Medulla oblongata (tissue), 1 donor: Measurements from ENCODE around the gene KIF18B.
A peak's percentile ranks its signal among the peaks of the same experiment; 100 is the strongest.

ENCODE experiments used
- DNase-seq: peaks from one replicate; pipeline ENCODE4 v3.0.0-alpha.2; 2015; ENCODE audit errors: extremely low spot score

Gene KIF18B

DNA sequence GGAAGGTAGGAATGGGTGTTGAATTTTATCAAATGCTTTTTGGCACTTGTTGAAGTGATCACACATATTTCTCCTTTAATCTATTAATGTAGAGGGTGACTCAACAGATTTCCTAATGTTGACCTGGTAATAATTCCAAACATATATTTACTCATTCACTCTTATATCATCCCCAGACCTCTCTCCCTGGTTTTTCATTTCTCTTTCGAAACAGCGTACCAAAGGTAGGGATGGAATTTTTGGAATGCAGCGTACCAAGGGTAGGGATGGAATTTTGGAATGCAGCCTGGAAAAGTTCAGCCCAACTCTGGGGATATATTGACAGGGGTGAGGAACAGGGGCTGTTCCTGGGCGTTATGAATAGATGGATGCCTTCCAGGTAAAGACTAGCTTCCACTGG, 7.3 kb downstream of the KIF18B start:
- DNase-seq: no peak

DNA sequence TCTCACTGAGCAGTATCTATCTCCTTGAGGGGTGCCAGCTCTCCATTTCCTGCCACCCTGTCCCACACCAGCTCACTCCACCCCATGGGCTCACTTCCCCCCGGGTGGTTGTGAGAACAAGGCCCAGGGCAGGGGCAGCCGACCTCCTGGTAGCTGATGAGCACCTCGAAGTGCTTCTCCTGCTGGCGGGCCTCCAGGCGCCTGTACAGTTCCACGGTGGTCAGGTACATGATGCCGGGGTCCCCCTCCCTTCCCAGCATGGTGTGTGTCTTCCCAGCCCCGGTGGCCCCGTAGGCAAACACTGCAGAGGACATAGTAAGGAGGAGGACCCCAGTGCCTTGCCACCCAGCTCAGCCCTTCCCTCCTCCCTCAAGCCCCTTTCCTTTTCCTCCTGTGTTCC, 12.5 kb downstream of the KIF18B start:
- DNase-seq: no peak

DNA sequence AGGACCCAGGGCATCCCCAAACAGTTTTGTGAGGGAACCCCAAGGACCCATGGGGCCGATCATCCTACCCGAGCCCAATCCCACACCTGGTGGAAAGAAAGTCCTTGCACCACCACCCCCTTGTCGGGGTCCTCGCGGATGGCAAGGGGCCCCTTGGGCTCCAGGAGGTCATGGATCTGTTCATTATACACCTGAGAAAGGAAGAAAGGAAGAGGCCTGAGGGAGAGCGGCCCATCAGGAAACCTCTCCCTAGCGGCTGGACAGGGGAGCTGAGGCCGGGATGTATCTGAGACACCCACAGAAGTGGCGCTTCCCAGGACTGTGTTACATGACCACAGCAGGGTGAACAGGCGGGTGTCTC, 12.8 kb downstream of the KIF18B start:
- DNase-seq: no peak

DNA sequence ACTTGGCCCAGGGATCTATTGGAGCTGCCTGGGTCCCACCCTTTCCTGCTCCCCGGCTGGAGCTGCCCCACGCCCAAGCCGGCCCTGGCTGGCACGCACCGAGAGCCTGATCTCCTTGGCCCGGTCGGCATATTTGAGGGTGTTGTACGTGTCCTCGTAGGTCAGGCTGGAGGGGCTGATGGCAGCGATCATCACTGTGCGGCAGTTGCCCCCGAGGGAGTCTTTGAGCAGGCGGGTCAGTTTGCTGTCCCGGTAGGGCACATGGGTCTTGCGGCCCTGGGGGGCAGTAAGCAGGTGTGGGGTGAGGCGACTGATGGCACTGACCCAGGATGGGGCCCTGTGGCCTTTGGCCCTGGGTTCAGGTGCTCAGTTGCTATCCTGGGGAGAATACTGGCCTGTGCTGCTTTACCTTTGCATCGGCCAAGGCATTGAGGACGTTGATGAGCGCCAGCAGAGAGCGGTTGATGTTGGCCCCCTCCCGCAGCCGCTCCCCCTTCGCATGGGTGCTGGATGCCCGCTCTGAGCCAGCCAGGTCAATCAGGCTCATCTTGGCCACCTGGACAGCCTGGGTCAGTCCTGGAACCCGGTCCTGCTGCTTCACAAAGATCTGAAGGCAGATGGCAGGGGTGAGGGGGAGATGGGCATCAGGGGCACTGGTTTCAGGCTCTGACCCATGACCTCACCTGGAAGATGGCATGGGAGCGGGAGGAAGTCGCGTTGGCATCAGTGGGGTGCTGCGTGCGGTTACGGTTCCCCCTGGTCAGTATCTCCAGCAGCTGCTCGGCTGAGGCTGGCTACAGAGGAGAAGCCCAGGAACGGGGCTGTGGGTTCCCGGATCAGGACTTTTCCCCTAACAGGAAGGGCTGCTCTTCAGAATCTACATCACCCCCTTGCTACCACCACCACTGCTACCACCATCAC, 13.5 kb downstream of the KIF18B start:
- DNase-seq: no peak

DNA sequence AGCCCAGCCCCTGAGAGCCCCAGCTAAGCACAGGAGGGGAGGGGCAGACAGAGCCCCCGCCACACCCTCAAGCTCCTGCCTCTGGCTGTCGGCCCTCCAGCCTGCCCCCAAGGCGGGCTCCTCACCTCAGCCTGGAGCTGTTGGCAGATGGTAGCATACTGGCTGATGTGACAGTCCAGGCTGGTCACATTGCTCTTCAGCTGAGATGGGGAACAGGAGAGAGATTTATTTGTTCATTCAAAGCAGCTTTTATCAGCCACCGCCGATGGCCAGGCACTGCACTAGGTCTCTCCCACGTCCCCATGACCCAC, 14.8 kb downstream of the KIF18B start:
- no peak for DNase-seq

DNA sequence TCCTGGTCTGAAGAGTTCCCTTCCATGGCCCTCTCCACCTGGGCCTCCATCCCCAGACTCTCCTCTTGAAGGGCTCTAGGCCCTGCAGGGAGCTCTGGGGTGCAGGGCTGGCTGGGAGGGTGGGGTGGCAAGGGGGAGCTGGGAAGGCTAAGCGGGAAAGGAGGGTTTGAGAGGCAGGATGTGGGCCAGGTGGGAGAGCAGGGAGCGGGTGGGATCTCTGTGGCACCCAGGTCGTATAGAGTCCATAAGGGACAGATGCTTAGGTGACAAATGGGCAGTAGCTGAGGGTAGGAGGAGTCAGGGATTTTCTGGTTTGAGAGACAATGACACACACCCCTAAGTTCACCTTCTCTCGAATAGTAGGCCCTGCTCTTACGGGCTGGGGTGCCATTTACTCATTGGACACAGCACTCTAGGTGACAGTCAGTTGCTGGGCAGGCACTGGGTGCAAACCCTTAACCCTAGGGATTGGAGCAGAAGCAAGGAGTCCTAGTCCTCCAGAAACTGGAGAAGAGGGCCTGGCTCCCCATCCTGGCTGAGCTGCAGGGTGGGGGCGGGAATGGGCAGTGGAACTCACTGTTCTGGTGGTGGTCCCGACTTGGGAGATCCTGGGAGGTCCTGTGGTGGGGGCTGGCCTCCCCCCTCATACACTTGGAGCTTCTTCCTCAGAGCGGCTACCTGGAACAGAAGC, 15.3 kb downstream of the KIF18B start:
- DNase-seq: no peak

DNA sequence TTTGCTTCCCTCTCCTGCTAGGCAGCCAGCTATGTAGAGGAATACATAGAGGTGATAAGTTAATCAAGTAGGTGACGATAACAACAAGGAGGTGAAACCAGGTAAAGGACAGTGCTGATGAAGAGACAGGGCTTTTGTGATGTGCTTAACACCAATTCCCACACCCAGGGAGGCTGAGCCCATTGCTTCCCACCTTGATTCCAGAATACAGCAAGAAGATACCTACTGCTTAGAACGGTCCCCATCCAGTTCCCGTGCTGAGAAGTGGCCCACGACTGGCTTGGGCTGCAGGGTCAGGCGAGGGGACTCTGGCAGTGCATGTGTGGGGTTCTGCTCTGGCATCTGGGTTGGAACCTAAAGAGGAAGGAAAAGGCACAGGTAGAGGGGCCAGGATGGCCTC, 16.2 kb downstream of the KIF18B start:
- no peak for DNase-seq

DNA sequence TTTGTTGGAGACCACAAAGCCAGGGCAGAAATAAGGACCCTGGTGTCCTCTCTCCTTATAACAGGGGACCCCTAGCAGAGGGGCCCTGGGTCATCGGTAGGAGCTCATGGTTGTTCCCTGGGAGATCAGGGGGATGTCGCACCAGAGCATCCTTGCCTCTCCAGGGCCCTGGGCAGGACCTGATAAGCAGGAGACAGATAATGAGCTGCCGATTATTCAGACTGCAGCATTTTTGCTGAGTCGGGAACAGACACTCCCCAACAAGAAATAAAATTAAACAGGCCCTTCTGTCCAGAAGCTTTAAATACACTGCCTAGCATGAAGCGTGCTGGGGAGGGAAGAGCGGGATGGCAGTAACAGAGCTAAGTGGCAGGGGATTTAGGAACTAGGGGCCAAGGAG, 16.9 kb downstream of the KIF18B start:
- no peak for DNase-seq

DNA sequence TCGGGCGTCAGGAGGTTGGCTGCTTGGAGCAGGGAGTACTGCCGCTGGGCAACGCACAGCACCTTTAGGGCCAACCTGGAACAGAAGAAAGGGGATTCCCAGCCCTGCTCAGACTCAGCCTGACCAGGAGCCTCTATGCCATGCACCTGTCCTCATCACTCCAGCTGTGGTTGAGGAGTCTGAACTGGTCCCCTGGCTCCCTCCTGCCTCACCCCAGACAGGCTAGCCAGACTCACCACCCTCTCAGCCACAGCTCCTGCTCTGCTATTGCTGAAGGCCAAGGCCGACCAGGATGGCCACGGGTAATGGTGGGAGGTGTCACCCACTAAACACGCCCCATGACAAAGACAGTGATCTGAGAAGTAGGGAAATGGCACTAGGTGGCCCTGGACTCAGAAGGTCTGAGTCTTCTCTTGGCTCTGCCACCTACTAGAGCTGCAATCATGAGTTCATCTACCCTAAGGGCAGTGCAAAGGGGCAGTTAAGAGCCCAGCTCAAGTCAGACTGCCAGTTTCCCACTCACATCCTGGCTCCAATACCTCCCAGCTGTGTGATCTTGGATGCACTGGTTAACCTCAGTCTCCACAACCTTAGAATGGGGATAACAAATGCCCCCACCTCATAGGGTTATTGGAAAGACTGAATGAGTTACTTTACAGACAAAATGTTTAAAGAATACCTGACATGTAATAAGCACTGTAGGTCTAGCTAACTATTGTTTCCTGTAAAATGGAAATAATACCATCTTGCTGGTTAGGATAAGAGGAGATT, 18.4 kb downstream of the KIF18B start:
- no peak for DNase-seq

DNA sequence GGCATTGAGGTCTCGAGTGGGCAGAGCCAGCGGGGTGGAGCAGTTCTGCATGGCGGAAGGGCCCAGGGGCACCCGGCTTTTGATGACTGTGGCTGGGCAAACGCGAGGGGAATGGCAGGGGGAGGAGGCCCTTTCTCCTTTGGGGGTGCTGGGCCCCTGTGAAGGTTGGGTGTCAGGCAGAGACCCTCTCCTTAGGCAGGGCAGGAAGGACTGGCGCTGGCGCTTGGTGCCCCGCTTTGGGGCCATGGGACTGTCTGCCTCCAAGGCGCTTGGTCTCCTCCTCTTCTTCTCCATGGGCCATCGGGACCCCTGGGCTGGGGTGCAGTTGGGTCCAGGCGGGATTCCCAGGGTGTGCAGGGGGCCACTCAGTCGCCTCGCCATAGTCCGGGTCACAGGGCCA, 19.4 kb downstream of the KIF18B start:
- no peak for DNase-seq

DNA sequence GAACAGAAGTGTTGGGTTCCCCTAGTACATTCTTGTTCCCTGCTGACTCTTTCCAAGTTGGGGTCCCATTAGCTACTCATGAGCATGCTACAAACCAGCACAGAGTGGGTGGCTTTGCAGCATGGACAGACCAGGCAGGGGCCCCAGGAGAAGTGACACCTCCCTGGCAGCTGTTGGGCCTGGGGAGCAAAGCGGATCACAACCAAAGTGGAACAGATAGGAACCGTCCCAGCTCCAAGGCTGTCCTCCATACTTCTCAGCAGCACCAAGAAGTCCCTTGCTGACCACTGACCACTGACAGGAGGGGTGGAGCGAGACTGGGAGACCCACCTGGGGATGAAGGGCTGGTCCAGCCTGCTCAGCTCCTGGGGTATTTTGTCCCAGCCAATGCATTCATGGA, 19.9 kb downstream of the KIF18B start:
- no peak for DNase-seq

DNA sequence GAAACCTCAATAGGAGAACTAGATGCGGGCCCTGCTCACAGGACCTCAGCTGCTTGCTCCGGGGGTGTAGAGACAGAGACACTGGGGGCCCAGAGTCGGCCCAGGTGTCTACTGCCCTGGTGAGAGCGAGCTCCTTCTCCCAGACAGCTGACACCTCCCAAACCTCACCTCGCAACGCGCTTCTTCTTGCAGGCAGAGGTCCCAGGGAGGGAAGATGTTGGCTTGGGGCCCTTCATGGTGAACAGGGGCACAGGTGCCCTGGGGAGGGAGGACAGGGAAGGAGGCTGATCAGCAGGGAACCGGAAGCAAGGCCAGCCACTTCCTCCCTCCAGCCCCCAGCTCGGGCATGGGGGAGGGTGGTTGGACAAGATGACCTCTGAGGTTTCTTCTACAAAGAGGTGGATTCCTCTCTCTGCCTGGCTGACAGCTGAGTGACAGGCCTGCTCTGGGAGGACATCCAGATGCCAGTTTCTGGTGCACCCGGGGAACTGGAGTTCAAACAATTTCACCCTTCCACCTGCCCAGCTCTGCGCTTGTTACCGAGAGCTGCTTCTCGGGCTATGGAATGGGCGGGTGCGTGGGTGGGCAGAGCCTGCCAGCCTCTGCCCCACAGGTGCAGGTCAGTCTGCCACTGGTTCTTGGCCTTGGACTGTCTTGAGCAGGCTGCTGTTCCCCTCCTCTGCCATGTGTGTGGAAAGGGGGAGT, 20.6 kb downstream of the KIF18B start:
- no peak for DNase-seq

DNA sequence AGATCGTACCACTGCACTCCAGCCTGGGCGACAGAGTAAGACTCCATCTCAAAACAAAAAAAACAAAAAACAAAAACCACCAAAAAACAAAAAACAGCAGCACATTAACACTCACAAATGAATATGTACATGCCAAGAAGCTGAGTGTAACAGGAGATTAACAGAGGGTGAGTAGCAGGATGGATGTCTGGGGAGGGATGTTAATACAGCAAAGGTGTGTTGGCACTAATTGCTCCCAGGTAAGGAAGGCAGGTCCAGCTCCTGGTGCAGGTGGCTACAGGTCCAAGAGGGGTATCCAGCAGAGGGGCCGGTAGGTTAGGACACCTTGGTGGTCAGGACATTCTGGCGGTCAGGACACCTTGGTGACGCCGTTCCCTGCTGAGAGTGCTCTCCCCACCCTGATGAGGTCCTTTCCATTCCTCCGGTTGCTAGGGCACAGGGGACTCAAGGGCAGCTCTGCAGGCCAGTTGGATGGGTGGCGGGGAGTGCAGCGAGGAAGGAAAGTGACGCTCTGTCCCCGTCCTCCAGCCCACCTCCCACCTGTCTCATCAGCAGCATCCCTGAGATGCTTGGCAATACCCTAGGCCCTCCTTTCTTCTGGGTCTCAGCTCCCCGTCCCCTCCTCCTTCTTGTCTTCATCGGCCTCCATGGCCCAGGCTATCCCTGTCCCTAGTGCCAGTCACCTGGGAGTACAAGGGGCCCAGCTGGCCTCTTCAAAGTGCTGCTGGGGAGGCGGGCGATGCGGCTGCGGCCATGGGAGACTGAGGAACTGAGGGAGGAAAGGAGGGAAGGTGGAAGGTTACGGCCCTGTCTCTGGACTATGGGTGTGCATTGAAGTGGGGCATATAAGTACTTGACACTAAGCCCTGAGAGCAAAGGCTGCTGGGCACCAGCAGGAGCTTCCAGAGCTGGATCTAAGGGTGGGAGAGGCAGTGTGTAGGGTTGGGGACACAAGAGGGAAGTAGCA, 21.6 kb downstream of the KIF18B start:
- DNase-seq: no peak

DNA sequence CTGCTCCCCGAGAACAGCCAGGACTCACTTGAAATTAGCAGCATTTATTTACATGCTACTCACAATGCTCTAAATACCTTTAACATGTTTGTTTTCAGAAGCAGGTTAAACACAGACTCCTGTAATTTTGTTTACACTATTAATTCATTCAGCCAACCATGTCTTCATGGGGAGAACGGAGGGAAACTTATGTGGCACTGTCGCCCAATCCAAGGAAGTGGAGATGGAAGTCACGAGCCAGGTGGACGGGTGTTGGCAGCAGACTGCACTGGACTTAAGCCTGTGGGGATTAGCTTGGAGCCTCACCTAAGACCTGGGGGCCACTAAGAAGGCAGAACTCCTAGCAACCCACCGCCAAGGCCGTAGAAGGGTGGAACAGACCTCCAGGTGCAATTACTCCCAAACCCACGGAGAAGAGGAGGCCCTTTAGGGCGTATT, 23.4 kb downstream of the KIF18B start:
- no peak for DNase-seq

DNA sequence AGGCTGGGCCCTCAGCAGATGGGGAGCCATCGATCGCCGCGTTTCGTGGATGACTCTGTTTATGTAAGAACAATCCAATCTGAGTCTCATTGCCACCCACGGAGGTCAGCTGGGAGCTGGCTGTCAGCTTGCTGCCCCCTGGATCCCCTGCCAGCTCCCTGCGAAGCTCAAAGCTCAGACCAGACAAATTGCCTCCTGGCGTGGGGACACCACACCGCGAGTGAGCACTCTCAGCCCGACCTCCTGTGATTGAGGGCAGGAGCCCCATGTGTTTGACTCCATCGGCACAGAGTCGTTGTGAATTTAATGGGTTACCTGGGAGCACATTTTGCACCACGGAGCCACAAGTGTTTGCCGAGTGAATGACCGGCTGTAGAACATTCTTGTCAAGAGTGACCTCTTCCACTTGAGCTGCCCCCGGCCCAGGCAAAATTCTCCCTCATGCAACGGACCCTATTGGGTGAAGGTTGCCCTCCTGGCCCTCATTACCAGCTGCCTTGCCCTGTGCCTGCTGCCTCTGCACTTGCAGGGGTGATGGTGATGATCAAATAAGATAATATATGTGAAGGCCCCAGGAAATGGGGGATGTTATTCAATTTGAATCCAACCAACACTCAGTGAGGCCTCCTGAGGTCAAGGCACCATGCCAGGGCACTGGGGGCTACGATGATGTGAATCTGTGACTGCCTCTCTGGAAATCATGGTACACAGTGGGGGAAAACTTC, 24.7 kb downstream of the KIF18B start:
- DNase-seq: no peak

DNA sequence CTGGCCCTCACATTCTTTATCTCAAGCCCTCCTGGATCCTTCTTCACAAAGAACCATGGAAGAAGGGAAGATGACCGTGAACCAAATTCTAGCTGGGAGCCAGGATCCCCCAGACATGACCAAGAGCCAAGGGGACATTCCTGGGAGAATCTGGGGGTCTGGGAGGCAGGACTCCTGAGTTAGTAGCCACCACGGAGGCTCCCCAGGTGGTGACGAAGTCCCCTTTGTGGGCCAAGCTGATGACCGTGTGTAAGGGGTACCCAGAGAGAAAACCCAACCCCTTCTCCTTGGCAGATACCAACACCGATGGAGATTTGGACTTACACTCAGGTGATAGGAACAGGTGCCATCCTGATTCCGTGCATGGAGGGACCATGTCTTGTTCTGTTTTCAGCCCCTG, 25.4 kb downstream of the KIF18B start:
- DNase-seq: no peak

DNA sequence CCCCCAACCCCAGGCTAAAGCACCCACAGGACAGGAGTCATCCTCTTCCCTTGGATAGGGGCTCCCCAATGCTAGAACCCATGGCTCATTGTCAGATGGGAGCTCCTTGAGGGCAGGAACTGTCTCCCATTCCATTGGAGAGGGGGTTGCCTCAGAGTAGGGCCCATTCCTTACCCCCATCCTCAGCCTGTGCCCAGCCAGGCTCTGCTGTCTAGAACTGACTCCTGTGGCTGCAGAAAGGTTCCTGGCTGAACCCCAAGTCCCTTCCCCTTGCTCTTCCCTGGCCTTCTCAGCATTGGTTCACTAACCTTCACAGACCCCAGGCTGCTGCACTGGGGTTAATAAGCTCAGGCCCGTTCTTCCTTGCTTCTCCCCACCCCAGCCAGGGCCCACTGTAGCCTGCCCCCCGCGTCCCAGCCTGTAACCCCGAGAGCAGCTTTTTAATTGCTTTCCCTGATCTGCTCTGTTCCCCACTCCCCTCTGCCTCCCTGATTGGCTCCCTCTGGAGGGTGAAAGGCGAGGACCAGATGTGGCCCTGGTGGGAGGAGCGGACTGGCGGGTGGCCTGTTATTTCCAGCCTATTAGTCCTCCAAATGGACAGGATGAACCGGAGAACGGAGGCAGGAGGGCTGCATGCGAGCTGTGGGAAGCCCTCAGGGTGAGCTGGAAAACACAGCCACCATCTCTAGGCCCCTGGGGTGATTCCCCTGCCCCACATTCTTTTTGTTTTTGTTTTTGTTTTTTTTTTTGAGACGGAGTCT, 26.3 kb downstream of the KIF18B start:
- no peak for DNase-seq

DNA sequence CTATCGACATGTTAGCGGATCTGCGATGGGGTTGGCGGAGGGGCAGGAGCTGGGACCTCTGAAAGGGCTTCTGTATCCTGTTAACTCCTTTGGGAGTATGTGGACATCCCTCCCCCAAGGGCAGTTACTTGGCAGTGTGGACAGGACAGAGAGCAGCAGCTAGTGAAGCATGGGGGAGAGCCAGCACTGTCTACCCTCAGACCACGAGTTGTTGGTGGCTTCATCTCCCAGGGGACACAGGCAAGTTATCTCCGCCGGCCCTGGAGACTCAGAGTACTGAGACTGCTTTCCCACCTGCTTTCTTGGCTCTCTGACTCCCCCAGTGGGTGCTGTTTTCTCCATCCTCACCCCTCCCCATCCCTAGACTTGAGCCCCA, 27.0 kb downstream of the KIF18B start:
- DNase-seq: no peak

DNA sequence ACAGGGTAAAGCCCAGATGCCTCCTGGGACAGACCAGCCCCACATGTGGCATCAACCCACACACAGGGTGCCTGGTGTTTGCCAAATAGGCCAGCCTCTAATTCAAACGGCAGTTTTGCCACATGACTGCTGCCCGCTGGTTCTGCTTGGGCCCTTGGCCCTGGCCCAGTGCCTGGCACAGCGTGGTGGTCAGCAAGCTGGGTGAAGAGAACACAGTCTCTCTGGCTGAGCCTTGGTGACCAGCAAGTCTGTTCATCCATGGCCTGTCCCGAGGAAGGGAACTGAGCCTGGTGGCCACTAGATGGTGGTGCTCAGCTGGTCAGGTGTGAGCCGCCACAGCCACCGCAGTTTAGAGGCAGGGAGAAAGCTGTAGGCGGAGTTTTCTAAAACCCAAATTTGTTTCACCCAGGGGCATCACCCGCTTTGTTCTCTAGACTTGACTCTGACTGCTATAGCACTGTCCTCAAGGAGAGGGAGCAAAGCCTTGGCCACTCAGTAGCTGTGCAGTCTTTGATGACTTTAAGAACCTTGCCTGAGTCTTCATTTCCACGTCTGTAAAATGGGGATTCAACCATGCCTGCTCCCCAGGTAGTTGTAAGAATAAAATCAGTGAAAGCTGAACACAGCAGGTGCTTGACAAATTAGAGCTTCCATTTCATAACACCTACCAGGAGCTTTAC, 27.5 kb downstream of the KIF18B start:
- DNase-seq: peak; percentile 94
